OCI-LY3 (cell line): ENCODE data around the gene OR11H7.

ENCODE experiments used
- H2AFZ ChIP-seq: fragments of 200-600, 300-600 bp; shearing (Covaris generic); 2 replicates; pipeline ENCODE4 v1.6.0; 2014; ENCODE audit warnings: antibody characterized with exemption, low read depth, low read length
- H3K27ac ChIP-seq: fragments of 200-600, 300-600 bp; sonication (generic); 2 replicates; pipeline ENCODE4 v1.5.1; 2014; ENCODE audit warnings: mild to moderate bottlenecking, low read length, moderate library complexity, mixed read lengths
- H3K27me3 ChIP-seq: fragments of 200-600, 300-600 bp; sonication (generic); 2 replicates; pipeline ENCODE4 v1.6.1; 2014; ENCODE audit warnings: low read depth, low read length, mixed read lengths
- H3K36me3 ChIP-seq: fragments of 200-600, 300-600 bp; sonication (generic); replicated peaks from 2 replicates; pipeline ENCODE3; 2014; ENCODE audit warnings: low read depth, low read length, mixed read lengths
- H3K4me1 ChIP-seq: fragments of 300-600, 200-600 bp; sonication (generic); 2 replicates; pipeline ENCODE4 v1.6.1; 2014; ENCODE audit warnings: low read length, mixed read lengths
- H3K4me2 ChIP-seq: fragments of 200-600, 300-600 bp; sonication (generic); 2 replicates; pipeline ENCODE4 v1.6.1; 2014; ENCODE audit warnings: low read length, mixed read lengths
- H3K4me3 ChIP-seq: fragments of 300-600, 200-600 bp; sonication (generic); 2 replicates; pipeline ENCODE4 v1.5.1; 2014; ENCODE audit warnings: antibody characterized with exemption, mild to moderate bottlenecking, low read length, moderate library complexity
- H3K79me2 ChIP-seq: fragments of 300-600, 200-600 bp; shearing (Covaris generic); 2 replicates; pipeline ENCODE4 v1.6.1; 2014; ENCODE audit warnings: mild to moderate bottlenecking, low read length, mixed read lengths
- H3K9ac ChIP-seq: fragments of 300-600, 200-600 bp; shearing (Covaris generic); 2 replicates; pipeline ENCODE4 v1.6.0; 2014; ENCODE audit warnings: mild to moderate bottlenecking, low read length, moderate library complexity
- H3K9me3 ChIP-seq: fragments of 200-600, 300-600 bp; shearing (Covaris generic); 2 replicates; pipeline ENCODE4 v1.6.1; 2014; ENCODE audit warnings: low read length, mixed read lengths; ENCODE audit not compliant: insufficient read depth
- H4K20me1 ChIP-seq: fragments of 200-600, 300-600 bp; sonication (generic); 2 replicates; pipeline ENCODE4 v1.6.1; 2016; ENCODE audit warnings: low read length, mixed read lengths; ENCODE audit not compliant: insufficient read depth
- EZH2phosphoT487 ChIP-seq: fragments of 200-600 bp; shearing (Covaris generic); IDR thresholded peaks from 2 replicates; pipeline ENCODE4 v1.6.1; 2018; ENCODE audit warnings: antibody characterized with exemption, mixed run types, low read depth
- TF ChIP-seq, protein P1 (sequence below): fragments of 200-600, 300-600 bp; sonication (generic); IDR thresholded peaks from 2 replicates; pipeline ENCODE4 v1.5.1; 2014; ENCODE audit warnings: antibody characterized with exemption, low read length, low read depth

OR11H7 gene

DNA sequence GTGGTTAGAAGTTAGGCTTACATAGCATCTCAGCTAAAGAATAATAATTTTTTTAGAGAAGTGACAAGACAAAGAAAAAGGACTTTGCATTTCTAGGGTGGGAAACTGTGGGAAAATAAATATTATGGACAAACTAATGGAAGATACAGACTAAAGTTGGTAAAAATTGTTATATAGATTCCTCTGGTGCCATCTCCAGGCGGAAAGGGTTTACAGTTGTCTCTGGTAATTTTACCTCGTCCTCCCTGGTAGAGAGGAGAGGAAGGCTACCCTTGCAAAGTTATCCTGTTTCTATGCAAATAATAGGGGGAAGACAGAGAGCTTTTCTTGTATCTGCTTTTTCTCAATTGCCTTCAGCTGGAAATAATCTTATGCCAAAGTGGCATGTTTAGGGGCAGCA lies 32.9 kb upstream of the OR11H7 start:
- Histone ChIP-seq H3K4me1 (no peaks in the 10 kb centered on the region), H2AFZ (no peak overlapping the region), H3K79me2 (no peaks in the 10 kb centered on the region), H3K9me3 (no peaks in the 10 kb centered on the region), H3K36me3 (no peaks in the 10 kb centered on the region), H4K20me1 (no peaks in the 10 kb centered on the region), H3K9ac (no peak overlapping the region), H3K27me3 (peaks cover 23% of the 10 kb centered on the region), H3K27ac (no peak overlapping the region), H3K4me2 (no peak overlapping the region), H3K4me3 (no peak overlapping the region)
- TF ChIP-seq, protein P1, sequence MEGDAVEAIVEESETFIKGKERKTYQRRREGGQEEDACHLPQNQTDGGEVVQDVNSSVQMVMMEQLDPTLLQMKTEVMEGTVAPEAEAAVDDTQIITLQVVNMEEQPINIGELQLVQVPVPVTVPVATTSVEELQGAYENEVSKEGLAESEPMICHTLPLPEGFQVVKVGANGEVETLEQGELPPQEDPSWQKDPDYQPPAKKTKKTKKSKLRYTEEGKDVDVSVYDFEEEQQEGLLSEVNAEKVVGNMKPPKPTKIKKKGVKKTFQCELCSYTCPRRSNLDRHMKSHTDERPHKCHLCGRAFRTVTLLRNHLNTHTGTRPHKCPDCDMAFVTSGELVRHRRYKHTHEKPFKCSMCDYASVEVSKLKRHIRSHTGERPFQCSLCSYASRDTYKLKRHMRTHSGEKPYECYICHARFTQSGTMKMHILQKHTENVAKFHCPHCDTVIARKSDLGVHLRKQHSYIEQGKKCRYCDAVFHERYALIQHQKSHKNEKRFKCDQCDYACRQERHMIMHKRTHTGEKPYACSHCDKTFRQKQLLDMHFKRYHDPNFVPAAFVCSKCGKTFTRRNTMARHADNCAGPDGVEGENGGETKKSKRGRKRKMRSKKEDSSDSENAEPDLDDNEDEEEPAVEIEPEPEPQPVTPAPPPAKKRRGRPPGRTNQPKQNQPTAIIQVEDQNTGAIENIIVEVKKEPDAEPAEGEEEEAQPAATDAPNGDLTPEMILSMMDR = peak; percentile 58
- TF ChIP-seq EZH2phosphoT487 = no peak

GRCh38 chr14:20197459-20197858 lies 31.3 kb upstream of the OR11H7 start:
- Histone ChIP-seq H3K36me3 (no peaks in the 10 kb centered on the region), H3K27me3 (peaks cover 23% of the 10 kb centered on the region), H2AFZ (no peak overlapping the region), H3K79me2 (no peaks in the 10 kb centered on the region), H3K4me3 (no peak overlapping the region), H3K4me1 (no peaks in the 10 kb centered on the region), H4K20me1 (no peaks in the 10 kb centered on the region), H3K4me2 (no peak overlapping the region), H3K9ac (no peak overlapping the region), H3K27ac (no peak overlapping the region), H3K9me3 (no peaks in the 10 kb centered on the region)
- TF ChIP-seq, protein P1 = no peak
- no peak for TF ChIP-seq EZH2phosphoT487

- Histone ChIP-seq H3K36me3 (no peaks in the 10 kb centered on the region), H3K4me3 (no peak overlapping the region), H3K4me2 (0 out of 2 replicates have a peak overlapping the region, but pooled peaks have one; percentile 9), H3K79me2 (no peaks in the 10 kb centered on the region), H2AFZ (no peak overlapping the region), H3K4me1 (no peaks in the 10 kb centered on the region), H3K9ac (no peak overlapping the region), H3K27ac (no peak overlapping the region), H4K20me1 (no peaks in the 10 kb centered on the region), H3K27me3 (peaks cover 21% of the 10 kb centered on the region), H3K9me3 (no peaks in the 10 kb centered on the region)
- no peak for TF ChIP-seq EZH2phosphoT487
- TF ChIP-seq, protein P1 = no peak
These were observed 29.8 kb upstream of the OR11H7 start for GRCh38 chr14:20198991-20199390.

DNA sequence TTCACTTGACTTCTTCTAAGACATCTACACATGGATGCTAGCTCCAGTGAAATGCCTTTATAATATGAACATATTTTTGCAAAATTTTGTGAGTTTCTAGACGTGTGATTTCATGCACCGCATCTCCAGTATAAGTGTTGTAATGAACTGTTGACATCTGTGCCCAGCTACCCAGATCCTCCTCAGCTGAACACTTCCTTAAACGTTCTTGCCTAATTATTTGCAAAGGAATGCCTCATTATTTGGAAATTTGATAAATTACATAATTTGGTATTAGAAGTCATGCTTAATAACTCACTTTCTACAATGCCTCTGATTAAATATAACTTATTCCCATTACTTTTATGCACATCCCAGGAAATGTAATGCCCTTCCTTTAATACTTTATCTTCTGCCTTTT lies 24.1 kb upstream of the OR11H7 start:
- no peaks in the 10 kb centered on the region for H3K79me2 ChIP-seq
- no peak overlapping the region for H3K4me2 ChIP-seq
- H2AFZ ChIP-seq = no peak overlapping the region
- H3K9me3 ChIP-seq = no peaks in the 10 kb centered on the region
- H3K36me3 ChIP-seq = no peaks in the 10 kb centered on the region
- peaks cover 11% of the 10 kb centered on the region; the same call in 1 of the 2 replicates for H3K27me3 ChIP-seq
- no peak overlapping the region for H3K4me3 ChIP-seq
- no peaks in the 10 kb centered on the region for H3K4me1 ChIP-seq
- TF ChIP-seq, protein P1 = no peak
- no peak for TF ChIP-seq EZH2phosphoT487
- H3K27ac ChIP-seq = no peak overlapping the region
- H3K9ac ChIP-seq = no peak overlapping the region
- no peaks in the 10 kb centered on the region for H4K20me1 ChIP-seq
